Bronchial epithelial cell (primary cell): Measurements from ENCODE around the gene ZBED4. TPM values are rescaled to one million over a fixed set of nuclear protein-coding genes. Genes with fewer than 3 reads are reported as not detected.

Experiments used
- DNase-seq: peaks from one replicate; pipeline ENCODE4 v3.0.0-alpha.2; 2010; ENCODE audit warnings: low read depth
- FAIRE-seq: peaks from 2 replicates; lab custom pipeline; 2011; peaks lifted over from hg19 to GRCh38; lab: Jason Lieb, UNC
- H3K27me3 ChIP-seq: 2 replicates; pipeline ENCODE4 v1.5.1; 2011; ENCODE audit warnings: low read length; ENCODE audit not compliant: control insufficient read depth, insufficient read depth
- H3K36me3 ChIP-seq: 2 replicates; pipeline ENCODE4 v1.5.1; 2011; ENCODE audit warnings: low read length; ENCODE audit not compliant: control insufficient read depth, insufficient read depth
- H3K4me3 ChIP-seq: 2 replicates; pipeline ENCODE4 v1.5.1; 2011; ENCODE audit warnings: mild to moderate bottlenecking, low read depth, low read length, control low read depth
- total RNA-seq: library from RNA; depleted of rRNA; stranded (reverse); fragments of >200 nt; gene quantifications from 2 replicates; pipeline ENCODE4 v1.2.1, GENCODE V29; 2014
- TF ChIP-seq, protein P1 (sequence below): IDR thresholded peaks from 2 replicates; pipeline ENCODE4 v1.5.1; 2011; ENCODE audit warnings: mild to moderate bottlenecking, moderate library complexity, low read length, control low read depth, inconsistent platforms; ENCODE audit not compliant: insufficient read depth, severe bottlenecking

The ZBED4 gene
- total RNA-seq, 1 donor from 2014 or later, result 14.0 TPM

DNA sequence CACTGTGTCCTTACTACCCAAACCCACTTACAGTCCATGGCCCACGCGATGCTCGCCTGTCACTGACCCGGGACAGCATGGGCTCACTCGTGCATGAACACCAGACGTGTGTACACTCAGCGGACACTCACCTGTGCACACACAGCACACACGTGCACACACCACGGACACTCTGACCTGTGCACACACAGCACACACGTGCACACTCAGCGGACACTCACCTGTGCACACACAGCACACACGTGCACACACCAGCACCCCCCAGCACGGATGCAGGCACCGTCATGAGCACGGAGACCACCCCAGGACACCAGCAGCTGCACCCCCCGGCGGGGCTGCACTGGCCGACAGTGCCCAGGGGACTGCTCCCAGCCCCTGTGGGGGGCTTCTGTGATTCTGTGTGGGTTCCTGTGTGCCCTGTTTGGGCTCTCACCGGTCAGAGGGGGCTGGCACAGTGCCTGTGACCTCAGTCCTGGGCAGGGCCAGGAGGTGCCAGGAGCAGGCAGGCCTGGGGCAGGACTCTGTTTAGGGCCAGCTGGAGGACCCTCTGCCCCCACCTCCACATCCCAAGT is 85.0 kb downstream of the ZBED4 start:
- no peak overlapping the region for H3K4me3 ChIP-seq
- DNase-seq, result no peak
- TF ChIP-seq, protein P1, sequence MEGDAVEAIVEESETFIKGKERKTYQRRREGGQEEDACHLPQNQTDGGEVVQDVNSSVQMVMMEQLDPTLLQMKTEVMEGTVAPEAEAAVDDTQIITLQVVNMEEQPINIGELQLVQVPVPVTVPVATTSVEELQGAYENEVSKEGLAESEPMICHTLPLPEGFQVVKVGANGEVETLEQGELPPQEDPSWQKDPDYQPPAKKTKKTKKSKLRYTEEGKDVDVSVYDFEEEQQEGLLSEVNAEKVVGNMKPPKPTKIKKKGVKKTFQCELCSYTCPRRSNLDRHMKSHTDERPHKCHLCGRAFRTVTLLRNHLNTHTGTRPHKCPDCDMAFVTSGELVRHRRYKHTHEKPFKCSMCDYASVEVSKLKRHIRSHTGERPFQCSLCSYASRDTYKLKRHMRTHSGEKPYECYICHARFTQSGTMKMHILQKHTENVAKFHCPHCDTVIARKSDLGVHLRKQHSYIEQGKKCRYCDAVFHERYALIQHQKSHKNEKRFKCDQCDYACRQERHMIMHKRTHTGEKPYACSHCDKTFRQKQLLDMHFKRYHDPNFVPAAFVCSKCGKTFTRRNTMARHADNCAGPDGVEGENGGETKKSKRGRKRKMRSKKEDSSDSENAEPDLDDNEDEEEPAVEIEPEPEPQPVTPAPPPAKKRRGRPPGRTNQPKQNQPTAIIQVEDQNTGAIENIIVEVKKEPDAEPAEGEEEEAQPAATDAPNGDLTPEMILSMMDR, result no peak
- H3K36me3 ChIP-seq, result no peaks in the 10 kb centered on the region
- no peaks in the 10 kb centered on the region for H3K27me3 ChIP-seq
- no peak for FAIRE-seq

Other genes with a start within 250 kb of the ZBED4 start
- 18.2 and 28.0 TPM in 2 replicates for gene BRD1, start 26.0 kb upstream of the ZBED4 start, total RNA-seq
- 11.8 and 18.7 TPM in 2 replicates for gene ALG12, start 64.6 kb downstream of the ZBED4 start, total RNA-seq
- gene CRELD2, start 64.8 kb downstream of the ZBED4 start, total RNA-seq, result 57.4 and 71.6 TPM in 2 replicates
- gene PIM3, start 106.9 kb downstream of the ZBED4 start, total RNA-seq, result 67.1 and 130 TPM in 2 replicates
- gene IL17REL, start 158.9 kb downstream of the ZBED4 start, total RNA-seq, result not detected in 2 replicates
- gene TTLL8, start 204.5 kb downstream of the ZBED4 start, total RNA-seq, result not detected in 2 replicates
- gene MLC1, start 231.6 kb downstream of the ZBED4 start, total RNA-seq, result under 0.01 TPM in 1 of 2 replicates, not detected in the other
- gene MOV10L1, start 236.2 kb downstream of the ZBED4 start, total RNA-seq, result 0.26 and 1.4 TPM in 2 replicates